Inflammatory macrophage (primary cell): ENCODE measurements around the gene FSHR.

ENCODE experiments used
- DNase-seq, 2 donors: peaks; one replicate each; pipeline ENCODE4 v3.0.0-alpha.2; 2020 to 2022

Gene FSHR

DNA sequence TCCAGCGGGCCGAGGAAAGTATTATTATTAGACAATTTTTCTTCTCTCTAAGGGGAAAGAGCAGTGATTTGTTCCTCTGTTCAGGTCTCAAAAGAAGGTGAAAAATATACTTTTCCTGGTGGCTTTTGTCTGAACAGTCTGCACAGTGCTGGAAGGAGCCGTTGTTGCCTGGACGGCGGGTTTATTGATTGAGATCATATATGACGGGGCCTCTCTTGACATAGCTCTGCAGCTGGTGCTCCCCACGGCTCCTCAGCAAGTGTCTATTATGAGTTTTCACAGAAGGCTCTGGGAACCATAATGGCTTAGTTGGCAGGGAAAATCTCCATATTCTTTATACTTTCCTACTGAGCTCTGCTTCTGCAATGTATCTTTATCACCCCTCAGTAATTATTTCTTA lies 42.9 kb downstream of the FSHR start:
- no peak for DNase-seq

DNA sequence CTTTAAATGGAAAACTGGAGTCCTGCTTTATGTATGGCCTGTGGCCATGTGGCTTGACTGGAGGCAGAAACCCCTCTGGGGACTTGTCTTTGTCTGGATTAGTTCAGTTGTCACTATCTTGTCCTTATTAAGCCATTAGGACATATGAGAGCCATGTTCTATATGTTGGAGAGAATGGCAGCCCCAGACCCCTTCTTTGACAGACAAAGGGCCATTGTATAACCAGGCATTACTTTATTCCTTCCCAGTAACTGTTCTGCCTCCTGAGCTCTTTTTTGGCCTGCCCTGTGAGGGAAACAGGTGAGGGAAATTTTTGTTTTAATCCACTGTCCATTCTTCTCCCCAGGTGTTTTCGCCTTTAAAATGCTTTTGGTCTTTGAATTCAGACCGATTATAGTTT lies 43.3 kb downstream of the FSHR start:
- no peak for DNase-seq

DNA sequence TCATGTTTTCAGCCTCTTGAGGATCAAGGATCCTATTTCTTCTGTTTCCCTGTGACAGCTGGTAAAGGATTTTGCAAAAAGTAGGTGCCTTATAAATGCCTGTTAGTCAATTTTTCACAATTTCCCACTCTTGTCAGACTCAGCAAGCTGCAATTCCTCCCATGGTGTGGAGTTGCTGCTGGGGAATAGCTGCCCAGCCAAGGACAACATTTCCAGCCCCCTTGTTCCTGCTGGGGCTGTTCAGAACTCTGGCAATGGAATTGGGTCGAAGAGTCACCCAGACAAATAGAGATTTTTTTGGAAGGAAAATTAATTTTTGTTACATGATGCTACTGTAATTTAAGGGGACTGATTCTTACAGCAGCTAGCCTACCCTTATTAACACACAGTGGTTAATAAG lies 43.7 kb downstream of the FSHR start:
- DNase-seq, result no peak

DNA sequence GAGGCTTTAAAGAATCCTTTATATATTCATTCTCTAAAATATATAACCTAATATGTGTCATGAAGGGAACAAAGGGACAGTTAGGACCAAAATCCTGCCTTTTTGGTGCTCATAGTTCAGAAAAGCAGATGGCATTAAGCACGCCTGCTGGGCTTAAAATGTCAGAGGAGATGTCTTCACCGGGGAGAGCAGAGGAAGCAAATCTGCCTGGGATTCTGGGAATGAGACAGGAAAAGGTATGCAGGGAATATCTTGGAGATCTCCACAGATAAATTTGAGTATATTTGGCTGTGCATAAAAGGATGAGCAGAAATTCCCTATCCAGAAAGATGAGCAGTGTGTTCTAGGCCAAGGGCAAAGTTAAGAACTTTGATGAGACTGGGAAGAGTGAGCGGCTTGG lies 45.5 kb downstream of the FSHR start:
- DNase-seq, result no peak

DNA sequence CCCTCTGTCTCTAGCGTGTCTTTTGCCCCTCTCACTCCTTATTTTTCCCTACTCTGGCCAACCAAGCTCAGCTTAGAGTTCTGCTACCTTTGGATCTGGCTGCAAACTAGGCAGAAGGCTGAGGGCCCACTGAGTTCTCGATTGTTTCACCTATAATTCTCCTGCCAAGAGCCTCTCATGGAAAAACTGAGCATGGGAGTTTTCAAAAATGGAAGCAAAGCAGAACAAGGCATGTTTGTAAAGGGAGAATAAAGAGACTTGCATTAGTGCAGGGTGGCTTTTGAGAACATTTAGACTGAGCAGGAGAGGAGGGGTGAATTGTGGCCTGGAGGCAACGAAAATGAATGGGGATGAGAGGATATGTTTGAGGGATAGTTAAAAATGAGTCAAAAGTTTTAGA lies 45.9 kb downstream of the FSHR start:
- DNase-seq, result no peak

DNA sequence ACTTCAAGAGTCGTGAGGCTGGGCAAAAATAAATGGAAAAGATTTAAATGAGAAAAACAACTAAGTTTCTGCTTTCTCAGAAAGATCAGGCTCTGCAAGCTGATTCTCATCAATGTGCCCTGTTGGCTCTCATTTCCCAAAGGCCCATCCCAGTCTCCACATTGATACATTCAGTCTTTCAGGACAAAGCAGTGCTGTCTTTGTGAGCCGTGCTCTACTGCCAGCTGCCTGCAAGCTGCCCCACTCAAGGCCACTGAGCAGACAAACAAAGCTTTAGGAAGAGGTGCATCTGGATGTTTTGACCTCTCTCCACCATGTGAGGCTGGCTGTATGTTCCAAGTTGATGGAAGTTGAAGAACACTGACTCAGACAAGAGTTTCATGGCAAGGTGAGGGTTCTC lies 48.8 kb downstream of the FSHR start:
- DNase-seq, result no peak

DNA sequence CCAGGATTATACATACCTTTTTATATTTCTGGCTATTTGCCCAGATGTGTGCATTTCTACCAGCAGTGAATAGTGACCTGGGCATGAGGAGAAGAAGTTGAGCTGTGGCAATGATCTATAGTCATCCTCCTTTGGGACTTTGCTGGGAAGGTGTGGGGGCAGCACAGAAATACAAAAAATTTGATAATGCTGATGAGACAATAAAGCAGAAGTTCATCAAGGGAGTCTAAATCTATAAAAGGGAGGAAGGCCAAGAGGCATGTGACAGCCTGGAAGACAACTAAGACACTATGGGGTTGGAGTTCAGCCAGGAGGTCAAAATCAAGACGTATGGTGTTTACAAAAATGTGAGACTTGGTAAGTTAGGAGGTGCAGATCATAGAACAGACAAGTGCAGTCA lies 52.2 kb downstream of the FSHR start:
- DNase-seq, result no peak

DNA sequence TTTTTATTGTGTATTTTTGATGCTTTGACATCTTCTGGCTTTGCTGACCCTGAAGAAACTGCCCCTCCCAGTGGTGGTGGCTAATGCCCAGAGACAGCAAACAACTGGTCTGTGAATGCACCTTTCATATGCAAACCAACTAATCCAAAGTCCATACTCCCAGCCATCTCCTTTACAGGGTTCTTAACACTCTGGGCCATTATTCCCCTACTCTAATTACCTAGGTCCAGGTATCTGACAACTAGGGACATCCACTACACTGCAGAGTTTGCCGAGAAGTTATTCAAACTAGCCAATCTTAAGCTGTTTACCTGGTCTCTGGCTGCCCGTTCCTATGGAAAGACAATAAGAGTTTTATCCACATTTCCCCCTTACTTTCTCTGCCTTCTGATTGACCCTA lies 73.6 kb downstream of the FSHR start:
- no peak for DNase-seq

DNA sequence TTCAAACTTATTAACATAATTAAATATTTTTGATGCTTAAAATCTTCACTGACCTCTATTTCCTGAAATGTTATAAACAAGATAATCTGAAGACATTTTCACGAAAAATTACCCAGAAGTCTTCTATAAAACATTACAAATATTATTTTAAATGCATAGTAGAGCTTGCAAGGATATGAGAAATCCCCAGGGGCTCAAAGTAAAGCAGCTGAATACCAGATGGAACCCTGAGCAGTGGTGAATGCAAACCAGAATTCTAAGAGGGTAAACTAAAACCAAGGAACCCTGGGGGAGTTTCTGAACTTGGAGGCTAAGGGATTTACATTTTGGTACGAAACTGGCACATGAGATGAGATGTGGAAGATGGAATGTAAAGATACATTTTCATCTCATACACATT lies 83.6 kb downstream of the FSHR start:
- DNase-seq, result no peak

DNA sequence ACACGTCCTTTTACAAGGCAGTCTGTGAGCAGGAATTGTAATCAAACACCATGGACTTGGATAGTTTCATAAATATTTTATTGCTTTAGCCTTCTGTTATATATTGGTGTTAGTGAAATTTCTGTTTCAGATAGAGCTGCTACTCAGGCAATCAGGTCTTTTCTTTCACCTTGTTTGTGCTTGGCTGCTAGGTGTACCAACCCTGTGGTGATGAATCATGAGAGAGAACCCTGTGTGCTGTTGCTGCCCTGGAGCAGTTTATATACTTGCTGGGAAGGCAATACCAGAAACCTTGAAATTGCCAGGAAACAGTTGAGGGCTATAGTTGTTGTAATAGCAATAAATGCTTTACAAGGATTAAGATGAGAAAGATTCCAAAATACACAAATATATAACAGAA lies 84.5 kb downstream of the FSHR start:
- DNase-seq, result no peak

DNA sequence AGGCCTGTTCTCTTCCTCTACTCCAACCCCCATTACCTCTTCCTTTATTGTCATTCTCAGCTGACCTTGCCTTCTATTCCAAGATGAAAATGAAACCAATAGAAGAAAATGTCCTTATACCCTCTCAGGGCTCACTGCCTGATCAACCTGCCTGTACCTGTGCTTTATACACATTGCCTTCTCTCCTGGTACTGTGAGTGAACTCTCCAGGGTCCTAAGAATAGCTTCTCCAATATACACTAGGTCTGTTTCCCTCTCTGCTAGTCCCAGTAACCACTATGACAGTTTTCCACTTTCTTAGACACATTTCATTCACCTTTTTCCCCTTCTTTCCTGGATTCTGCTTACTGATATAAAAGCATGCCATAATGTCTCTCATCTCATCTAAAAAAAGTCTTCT lies 85.7 kb downstream of the FSHR start:
- no peak for DNase-seq

DNA sequence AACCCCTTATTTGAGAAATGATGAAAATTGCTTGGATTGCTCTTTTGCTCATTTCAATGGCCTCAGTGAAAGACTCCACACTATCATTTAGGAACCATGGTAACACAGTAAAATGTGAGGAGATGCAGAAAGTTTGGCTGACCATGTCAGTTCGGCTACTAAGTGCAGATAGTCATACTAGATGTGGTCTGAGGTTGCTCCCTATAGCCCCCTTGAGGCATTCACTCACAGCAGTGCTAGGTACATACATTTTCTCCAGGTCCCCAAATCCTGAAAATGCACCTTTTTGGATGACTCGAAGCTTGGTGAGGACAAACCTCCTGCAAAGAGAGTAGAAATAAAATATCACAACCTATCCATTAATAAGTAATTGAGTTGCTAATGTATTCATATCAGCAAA lies 86.3 kb downstream of the FSHR start:
- no peak for DNase-seq

DNA sequence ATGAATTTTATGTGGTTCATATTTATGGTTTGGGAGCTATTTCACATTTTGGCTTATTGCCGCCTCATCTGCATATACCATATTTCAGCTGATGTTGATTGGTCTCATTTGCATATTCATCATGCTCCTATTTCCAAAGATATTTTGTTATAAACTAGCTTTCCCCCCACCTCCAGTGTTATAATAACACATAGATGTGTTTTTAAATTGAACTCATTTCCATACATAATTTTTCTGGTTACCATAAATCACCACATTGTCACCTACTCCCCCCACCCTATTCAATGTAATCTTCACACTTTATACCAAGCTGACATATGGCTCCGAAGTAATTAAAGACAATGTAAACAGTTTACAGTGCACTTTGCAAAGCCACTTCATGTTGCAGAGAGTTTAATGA lies 101.2 kb downstream of the FSHR start:
- DNase-seq, result no peak

DNA sequence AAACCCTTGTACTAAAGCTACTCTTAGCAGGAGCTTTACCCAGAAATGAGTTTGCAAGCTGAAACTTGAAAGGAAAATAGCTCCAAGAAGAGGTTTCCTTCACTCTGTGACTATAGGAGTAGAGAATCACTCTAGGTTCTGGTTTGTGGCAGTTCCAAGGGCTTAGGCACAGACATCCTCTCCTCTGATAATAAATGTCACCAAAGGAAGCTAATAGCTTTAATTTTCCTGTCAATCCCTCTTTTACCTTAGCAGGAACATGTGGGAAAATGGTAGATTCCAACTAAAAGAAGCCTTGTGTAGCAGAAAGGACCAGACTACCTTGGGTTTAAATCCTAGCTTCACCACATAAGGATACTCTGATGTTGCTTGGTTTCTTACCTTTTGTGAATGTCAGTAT lies 104.0 kb downstream of the FSHR start:
- no peak for DNase-seq

DNA sequence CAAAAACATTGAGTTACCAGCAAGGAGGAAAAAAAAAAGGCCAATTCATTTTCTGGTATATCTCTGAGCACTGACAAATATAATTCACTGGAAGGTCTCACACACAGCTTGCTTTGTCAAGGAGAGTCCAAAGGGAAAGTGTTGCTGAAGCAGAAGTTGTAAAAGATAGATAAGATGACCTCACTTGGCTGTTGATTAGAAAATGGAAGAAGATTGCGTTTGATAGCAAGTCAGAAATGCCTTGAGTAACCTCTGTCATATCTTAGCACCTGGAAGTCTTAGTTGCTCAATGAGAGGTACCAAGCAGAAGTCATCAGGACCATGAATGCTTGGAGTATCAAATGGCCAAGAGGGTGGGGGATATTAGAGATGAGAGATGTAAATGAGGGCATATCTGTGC lies 105.2 kb downstream of the FSHR start:
- DNase-seq, result no peak

DNA sequence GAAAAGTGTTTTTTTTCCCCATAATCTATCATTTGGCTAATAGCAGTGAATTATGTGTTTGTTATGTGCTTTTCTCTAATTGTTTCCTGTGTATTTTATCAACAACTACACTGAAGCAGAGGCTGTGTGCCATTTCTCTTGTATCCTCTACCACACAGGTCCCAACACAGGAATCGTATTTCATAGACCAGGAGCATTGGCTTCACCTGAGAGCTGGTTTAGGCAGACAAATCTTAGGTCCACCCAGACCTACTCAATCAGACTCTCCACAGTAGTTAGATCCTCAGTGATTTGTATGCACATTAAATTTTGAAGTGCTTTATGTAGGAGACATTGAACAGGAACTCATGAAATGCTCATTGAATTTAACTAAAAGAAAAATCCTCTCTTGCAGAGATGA lies 109.2 kb downstream of the FSHR start:
- no peak for DNase-seq

DNA sequence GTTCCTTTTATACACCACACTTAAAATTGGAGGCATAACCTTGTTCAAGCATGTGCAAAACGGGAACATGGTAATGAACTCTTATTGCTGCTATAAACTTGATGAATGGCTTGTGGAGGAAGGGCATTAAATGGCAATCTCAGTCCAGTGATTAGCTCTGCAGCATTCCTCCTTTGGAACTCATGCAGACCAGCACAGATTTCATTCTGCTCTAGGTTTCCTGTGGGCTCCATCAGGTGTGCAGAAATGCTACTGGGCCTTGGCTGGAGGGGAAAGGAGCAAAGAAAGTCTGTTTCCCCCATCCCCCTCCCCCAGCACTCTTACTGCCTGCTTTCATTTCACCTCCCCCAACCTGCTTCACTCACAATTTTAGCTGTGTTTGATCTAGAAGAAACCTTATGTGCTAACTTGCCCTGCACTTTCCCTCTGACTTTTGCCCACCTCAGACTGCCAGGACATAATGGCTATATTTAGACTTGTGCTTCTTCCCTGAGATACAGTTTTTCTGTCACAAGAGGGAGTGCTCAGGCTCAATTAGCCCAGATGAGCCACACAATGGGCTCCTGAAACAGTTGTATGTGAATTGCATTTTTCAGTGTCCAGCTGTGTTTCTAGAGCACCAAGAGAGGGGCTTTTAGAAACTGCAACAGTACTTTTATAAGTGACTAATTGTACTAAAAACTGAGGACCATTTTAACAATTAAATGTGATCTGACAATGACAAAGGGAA lies 109.8 kb downstream of the FSHR start:
- DNase-seq, result no peak

DNA sequence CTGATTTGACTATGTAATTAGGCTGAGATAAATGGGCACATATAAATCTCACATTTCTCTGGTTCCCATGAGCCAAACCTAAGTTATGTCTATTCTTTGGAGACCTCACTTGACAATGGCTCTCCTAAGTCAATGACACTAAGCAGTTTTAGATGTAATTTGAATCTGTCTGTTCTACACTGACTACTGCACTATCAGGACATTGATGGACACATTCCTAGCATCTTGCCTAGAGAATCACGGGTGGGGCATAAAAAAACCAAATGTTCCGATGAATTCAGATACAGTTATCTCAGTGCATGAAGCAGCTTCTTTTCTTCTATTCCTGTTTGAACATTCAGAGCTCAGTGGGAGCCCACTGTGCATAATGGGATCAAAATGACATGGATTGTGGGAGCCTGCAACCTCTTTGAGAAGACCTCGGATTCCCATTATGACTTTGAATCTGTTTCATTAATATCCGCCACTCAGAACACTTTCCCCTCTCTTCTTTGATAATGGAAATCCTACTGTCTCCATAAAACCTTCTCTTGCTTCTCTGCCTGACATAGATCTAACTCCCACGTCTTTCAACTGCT lies 110.8 kb downstream of the FSHR start:
- no peak for DNase-seq

DNA sequence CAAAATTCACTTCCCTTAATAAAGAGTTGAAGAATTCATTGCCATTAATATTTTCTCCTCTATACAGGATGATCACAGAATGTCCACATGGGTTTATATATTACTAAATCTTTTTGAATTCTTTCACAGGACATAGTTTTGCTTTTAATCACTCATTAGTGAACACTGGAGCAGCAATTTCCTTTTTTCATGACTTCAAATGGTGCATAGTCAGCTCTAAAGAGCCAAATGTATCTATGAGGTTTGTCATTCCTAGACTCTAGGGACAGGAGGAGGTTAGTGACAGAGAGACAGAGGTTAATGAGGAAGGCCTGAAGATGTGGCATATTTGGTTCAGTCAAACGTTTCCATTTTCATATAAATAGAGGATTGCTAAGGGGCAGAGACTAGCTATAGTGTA lies 111.8 kb downstream of the FSHR start:
- DNase-seq, result no peak

DNA sequence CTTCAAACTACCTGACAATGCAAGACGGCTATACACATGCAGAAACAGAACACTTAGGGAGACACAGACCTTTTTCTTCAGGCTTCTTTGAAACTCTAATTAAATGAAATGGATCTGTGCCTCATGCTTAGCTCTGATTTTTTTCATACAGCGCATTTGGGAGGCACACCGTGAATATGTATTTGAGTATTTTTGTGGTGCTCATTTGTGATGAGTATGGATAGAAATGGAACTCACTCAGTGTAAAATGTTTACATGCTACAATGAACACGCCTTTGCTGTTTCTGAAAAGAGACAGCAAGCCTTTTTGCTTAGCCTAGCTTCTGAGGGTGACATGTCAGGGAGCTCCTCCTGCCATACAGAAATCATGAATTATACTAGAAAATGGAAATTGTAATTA lies 113.3 kb downstream of the FSHR start:
- no peak for DNase-seq

DNA sequence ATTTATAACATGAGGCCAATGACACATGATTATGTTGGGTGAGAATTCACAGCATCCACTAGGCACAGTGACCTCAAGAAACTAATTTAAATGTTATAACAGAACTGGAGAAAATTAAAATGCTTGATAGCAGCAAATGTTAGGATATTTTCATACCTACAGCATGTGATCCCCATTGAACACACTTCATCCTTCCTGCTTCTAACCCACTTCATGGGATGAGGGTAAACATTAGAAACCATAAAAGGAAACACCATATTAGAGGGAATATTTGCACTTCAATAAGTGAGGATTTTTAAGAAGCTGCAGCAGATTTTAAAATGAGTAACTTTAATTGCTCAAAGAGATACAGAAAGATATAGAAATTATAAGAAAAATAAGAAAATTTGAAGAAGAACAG lies 117.1 kb downstream of the FSHR start:
- no peak for DNase-seq

DNA sequence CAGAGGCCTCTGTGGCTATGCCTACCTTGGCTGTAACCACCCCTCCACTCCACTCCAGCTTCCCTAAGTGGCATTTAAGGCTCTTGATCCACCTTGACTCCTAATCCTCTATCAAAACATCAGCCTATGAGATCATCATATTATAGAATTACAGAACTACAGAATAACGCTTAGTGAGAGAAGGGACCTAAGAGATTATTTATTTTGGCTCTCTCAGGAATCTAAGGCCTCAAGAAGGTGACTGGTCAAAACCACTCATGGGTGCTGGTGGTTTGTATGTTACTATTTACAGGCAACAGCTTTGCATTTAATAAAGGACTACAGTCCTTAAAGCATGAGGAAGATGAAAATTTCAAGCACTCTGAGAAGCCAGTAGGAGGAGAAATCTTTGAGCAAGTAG lies 118.8 kb downstream of the FSHR start:
- DNase-seq, result no peak

DNA sequence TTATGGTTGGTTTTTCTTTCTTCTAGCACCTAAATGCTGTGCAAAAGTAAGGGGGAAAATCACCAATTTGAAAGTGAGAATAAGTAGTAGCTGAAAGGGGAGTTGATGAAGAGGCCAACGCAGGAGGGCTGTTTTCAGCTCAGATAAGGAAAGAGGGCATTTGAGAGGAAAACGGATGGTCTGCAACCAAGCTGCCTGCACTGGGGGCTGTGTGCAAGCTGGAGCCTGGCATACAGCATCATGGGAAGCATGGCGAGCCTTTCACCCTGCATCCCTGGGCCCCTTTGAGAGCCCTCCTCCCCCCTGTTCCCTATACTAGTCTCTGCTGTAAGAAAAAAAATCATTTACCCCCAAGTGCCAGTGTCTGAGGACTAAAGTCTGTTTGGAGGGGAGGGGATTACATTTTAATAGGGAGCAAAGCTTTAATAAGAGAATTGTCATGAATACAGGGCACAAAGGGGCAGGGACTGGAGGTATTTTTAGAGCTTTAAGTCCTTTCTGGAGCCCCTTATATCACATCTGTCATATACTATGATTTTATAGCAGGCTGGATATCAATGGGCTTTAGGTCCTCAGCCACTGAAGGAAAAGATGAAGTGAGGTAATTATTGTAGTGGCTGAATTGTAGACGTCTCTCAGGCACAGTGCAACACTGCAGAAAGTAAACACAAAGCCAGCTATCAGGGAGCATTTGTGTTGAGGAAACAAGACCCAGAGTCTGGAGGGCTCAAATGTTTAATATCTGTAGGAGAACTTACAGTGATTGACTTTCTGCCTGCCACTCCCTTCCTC lies 120.7 kb downstream of the FSHR start:
- no peak for DNase-seq

DNA sequence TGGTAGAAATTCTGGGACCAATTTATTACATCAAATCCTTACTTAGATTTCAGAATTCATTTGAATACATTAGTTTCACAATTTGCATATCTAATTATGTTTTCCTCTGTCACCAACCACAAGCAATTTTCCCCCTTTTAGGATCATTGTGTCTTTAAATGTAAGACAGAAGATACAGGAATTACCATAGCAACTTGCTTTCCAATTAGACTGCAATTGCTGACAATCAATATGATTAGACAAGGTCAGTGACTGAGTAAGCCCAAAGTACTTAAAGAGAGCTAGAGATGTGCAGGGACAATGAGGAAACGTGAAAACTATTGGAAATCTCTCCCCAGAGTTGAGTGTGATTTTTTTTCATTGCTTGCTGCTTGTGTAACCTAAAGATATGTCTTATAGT lies 121.4 kb downstream of the FSHR start:
- no peak for DNase-seq
